Aortic smooth muscle cell (primary cell): ENCODE results near the gene RAB4B. TPM values are rescaled to one million over a fixed set of nuclear protein-coding genes. Genes with fewer than 3 reads are reported as not detected.

Experiments used
- total RNA-seq: library from RNA; depleted of rRNA; stranded (reverse); fragments of >200 nt; gene quantifications from 2 replicates; pipeline ENCODE4 v1.2.3, GENCODE V29; 2014

RAB4B gene, protein sequence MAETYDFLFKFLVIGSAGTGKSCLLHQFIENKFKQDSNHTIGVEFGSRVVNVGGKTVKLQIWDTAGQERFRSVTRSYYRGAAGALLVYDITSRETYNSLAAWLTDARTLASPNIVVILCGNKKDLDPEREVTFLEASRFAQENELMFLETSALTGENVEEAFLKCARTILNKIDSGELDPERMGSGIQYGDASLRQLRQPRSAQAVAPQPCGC
- total RNA-seq = 7.0 and 8.5 TPM in 2 replicates

DNA sequence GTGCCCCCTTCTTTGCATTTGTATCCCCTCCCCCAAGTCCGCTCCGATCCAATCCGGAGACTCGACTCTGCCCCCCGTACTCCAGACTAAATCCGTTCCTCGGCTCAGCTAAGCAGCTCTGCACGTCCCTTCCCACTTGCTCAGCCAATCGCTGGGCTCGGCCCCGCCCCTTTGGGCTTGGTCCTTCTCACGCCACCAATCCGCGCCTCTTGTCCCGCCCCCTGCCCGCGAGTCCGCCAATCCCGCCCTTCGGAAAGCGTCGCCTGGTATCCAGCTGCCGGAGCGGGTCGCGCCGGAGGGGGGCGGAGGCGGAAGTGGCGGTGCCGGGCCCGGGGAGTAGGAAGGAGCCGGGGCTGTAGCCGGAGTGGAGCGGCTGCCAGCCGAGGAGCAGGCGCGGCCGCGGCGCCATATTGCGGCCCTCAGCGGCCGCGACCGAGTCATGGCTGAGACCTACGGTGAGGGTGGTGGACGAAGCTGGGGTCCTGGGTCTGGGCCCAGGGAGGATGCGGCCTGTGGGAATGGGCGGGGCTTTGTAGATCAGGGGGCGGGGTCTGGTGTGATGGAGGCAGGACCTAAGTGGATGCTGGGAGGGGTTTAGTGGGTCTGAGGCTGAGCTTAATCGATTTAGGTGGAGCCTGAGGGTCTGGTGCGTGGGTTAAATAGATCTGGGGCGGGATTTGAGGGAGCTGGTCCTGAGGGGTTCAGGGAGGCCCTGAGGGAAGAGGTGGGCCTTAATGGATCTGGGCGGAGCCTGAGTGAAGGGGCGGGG is at the start of gene RAB4B:
RAB4B (plus strand) TSS at position 311 of the 769 bp plus-strand sequence; CDS start at position 440, 129 bp downstream.

GRCh38 chr19:40750058-40750873 is 27.8 kb upstream of the RAB4B start, which contains the start of gene ACTMAP:
Gene ACTMAP (minus strand): TSS chr19:40750477. CDS start chr19:40749803, 674 bp downstream.

GRCh38 chr19:40750874-40751537 is 27.0 kb upstream of the RAB4B start, which contains the start of gene SNRPA:
Gene SNRPA (plus strand): TSS chr19:40751203. CDS start chr19:40751409, 206 bp downstream.

DNA sequence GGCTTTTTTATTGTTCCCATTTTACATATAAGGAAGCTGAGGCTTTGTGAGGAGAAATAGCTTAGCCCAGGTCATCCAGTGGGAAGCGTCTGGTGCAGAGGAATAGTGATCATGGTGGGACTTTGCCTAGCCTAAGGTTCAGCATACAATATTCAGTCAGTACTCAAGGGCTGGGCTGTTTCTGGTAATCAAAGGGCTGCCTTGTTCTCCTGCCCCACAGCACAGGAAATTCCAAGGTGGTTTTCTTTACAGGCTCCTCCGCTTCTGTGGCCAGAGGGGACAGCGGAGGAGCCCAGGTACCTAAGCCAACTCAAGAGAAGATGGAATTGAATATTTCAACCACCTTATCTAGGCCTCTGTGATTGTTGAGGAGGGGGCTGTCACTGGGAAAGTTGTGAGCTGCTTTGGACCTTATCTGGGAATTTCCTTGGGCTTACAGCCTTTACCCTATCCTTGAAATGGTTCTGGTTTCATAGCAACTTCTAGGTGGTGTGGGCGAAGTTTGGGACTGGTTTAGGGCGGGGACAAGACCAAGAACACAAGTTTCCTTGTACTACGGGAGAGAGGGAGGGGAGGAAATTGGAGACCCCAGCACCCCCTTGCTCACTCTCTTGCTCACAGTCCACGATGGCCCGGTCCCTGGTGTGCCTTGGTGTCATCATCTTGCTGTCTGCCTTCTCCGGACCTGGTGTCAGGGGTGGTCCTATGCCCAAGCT is 3.0 kb upstream of the RAB4B start, which contains the start of gene MIA:
MIA (plus strand) TSS at position 606 of the 716 bp plus-strand sequence; CDS start at position 628, 22 bp downstream.

GRCh38 chr19:40798683-40799557 is 20.9 kb downstream of the RAB4B start, which contains the start of gene EGLN2:
Gene EGLN2 (plus strand): TSS chr19:40799191. CDS start chr19:40800573, 1,382 bp downstream.

Other genes with a start within 250 kb of the RAB4B start
- 14.5 and 25.6 TPM in 2 replicates for gene SHKBP1, start 201.4 kb upstream of the RAB4B start, total RNA-seq
- 14.5 and 16.1 TPM in 2 replicates for gene LTBP4, start 176.9 kb upstream of the RAB4B start, total RNA-seq
- gene NUMBL, start 87.6 kb upstream of the RAB4B start, total RNA-seq = 22.6 and 40.8 TPM in 2 replicates
- 34.6 and 36.7 TPM in 2 replicates for gene COQ8B, start 61.4 kb upstream of the RAB4B start, total RNA-seq
- 10.4 and 11.8 TPM in 2 replicates for gene ITPKC, start 61.1 kb upstream of the RAB4B start, total RNA-seq
- 0.53 and 0.56 TPM in 2 replicates for gene ACTMAP, start 27.8 kb upstream of the RAB4B start, total RNA-seq
- 47.2 and 51.1 TPM in 2 replicates for gene SNRPA, start 27.0 kb upstream of the RAB4B start, total RNA-seq
- 0.66 TPM in 1 of 2 replicates, not detected in the other for gene MIA, start 2.7 kb upstream of the RAB4B start, total RNA-seq
- 83.9 and 90.5 TPM in 2 replicates for gene EGLN2, start 20.9 kb downstream of the RAB4B start, total RNA-seq
- not detected in 2 replicates for gene CYP2A6, start 72.2 kb downstream of the RAB4B start, total RNA-seq
- not detected in 2 replicates for gene CYP2A7, start 104.0 kb downstream of the RAB4B start, total RNA-seq
- not detected in 2 replicates for gene CYP2B6, start 213.0 kb downstream of the RAB4B start, total RNA-seq